NCI-H2227 (cell line): Measurements from ENCODE around the gene TPRA1.
A peak's percentile ranks its signal among the peaks of the same experiment; 100 is the strongest.

ENCODE experiments used
- DNase-seq: peaks from one replicate; lab custom pipeline; 2025; ENCODE audit not compliant: unreplicated experiment; lab: John Stamatoyannopoulos, UW

TPRA1 gene

DNA sequence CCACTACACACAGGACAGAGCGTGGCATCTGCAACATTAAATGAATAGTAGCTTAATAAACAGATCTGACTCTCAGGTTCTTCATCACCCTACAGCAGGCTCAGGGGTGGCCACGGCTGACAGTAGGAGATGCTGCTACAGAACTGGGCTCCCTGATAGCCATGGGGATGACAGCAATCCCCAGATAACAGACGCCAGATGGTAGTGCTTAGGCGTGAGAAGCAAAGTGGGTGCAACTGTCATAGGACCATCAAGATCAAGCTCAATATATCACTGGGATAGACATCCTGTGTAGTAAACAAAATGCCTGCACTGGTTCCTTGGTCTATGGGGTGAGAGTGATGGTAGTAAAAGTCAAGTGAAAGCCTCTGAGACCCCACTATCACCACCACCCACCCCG is 2.6 kb upstream of the TPRA1 start:
- DNase-seq: no peak

- DNase-seq: peak; percentile 56
Measured at GRCh38 chr3:127590282-127590592, 296 bp downstream of the TPRA1 start.

DNA sequence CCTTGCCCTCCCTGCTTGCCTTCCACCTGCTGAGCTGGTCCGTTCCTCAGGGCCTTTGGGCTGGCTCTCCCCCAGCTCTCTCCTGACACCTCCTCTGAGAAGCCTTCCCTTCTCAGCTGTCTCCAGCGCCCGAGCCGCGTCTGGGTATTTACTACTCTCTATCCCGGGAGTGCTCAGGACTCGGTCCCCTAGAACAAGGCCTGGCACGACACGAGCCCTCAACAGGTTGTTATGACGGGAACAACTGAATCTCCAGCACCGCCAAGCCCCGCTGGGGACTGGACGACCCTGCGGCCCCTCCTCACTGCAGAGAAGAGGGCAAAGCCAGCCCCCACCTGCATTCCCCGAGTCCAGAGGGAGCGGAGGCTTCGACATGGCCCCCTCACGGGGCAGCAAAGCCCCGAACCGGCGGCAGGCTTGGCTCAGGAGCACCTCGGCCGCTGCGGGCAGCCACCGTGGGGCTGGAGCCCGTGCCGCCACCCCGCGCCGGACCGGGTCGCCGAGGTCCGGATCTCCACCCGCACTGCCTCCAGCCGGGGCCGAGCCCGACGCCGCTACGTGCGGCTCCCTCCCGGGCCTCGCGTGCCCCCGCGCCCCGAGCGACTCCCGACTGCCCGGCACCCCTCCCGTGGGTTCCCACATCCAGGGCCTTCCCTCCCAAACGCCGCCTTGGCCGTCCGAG is 792 bp downstream of the TPRA1 start:
- no peak for DNase-seq

DNA sequence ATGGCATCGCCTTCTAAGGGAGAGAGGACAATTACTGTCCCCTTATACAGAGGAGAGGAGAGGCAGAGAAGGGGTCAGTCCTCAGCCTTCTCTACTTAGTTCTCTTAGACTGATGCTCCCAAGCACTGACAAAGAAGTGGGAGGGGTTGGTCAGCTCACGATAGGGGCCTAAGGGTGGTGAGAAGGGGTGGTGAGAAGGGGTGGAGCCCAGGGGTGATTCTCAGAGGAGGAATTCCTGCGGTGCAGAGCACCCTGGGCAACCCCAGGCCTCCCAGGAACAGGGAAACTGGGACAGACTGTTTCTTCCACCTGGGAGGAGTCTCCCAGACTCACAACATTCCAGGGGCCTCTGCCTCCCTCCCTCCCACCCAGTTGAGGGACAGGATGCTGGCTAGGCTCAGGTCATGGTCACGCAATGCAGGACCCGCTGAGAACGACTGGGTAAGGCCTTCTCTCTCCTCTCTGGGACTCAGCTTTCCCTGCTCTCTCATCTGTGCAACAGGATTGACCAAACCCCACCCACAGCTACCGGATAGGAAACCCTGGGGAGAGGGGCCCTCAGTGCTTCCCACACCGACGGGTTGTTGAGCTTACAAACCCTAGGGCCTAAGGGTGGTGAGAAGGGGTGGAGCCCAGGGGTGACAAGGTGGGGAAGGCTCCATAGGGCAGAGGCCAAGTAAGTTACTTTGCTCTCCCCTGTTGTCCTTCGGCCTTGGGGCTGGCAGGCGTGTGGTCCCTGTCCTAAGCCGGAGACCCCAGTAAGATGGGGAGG is 1.5 kb downstream of the TPRA1 start:
- DNase-seq: no peak

- no peak for DNase-seq
Measured at GRCh38 chr3:127587876-127588275, 2.7 kb downstream of the TPRA1 start.

DNA sequence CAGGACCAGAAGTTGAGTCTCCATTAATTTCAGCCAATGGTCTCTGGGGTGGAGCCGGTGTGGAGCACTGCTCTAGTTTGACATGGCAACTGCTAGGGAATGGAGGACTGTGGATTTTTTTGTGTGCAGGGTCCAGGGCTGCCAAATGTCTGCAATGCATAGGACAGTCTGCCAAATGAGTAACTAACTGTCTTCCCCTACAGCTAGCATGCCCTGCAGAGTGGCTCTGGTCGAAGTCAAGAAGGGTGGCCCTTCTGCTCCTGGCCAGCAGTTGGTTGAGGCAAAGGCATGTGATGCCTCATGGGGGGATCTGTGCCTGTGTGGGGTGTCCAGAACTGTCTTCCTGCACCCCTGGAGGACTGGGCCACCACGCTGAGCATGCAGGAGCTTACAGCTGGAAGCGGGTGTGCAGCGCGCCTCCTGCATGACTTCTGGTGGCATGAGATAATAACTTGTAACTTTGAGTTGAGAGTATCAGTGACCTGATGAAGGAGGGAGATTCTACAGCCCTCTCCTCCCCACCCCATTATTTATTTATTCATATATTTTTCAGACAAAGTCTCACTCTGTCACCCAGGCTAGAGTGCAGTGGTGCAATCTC is 4.6 kb downstream of the TPRA1 start:
- DNase-seq: no peak

DNA sequence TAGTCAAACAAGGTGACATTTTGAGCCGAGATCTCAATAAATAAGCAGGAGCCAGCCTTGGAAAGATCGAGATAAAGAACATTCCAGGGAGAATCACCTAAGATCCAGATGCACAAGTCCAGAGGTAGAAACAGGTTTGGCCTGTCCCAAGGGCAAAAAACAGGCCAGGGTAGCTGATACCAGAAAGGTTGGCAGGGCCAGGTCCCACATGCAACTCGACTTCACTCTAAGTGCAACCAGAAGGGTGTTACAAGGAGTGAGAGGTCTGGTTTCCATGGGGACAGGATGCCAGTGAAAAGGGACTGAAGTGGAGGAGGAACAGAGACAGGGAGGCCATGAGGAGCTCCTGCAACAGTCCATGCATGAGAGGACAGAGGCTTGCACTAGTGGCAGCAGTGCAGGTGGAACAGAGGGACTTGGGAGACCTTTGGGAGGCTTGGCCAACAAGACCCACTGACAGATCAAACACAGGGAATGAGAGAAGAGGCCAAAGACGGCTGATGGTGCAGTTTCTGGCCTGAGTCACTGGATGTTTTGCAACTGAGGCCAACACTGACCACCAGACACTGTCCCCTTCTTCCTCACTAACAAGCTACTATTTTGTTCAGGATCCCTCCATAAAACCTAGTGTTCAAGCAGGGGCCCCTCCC is 5.2 kb downstream of the TPRA1 start:
- DNase-seq: no peak

- no peak for DNase-seq
Measured at GRCh38 chr3:127584734-127585133, 5.8 kb downstream of the TPRA1 start.

DNA sequence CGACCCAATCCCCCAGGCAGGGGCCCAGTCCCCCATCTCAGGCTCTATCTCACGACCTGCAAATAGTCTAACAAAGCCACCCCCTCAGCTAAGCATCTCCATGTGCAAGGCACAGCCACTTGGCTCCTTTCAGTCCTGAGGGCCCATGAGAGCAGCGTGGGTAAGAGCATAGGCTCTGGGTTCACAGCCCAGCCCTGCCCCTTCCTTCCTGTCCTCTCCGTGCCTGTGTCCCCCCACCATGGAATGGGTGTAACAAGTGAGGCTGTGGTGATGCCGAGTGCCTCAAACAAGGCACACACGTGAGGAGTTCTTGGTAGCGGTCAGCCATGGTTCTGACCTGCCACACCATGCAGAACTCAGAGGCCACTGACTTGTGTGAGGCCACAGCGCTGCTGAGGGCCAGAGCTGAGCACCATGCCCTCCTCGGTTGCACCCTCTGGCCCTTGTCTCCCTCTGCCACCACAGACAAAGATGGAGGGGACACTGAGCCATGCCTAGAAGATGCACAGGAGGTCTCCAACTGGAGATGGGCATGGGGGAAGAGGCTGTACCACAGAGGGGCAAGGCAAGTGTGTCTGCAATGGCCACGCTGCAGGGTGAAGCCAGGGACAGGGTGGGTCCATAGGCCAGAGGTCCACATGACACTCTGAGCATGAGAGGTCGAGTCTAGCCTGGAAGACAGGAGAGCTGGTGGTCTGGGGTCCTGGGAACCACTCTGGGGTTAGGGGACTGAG is 10.0 kb downstream of the TPRA1 start:
- no peak for DNase-seq

DNA sequence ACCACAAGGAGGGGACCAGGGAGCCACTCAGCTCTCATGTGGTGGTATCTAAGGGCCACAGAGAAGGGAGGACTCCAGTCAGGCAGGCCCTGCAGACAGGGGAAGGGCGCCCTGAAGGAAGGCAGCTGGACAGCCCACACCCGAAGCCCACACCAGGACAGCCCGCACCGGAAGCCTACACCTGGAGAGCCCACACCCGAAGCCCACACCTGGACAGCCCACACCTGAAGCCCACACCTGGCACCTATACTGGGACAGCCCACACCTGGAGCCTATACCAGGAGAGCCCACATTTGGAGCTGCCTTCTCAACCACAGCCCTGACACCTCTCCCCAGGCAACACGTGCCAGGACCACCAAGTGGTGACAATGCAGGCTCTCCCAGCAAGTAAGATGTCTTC is 11.7 kb downstream of the TPRA1 start:
- no peak for DNase-seq

DNA sequence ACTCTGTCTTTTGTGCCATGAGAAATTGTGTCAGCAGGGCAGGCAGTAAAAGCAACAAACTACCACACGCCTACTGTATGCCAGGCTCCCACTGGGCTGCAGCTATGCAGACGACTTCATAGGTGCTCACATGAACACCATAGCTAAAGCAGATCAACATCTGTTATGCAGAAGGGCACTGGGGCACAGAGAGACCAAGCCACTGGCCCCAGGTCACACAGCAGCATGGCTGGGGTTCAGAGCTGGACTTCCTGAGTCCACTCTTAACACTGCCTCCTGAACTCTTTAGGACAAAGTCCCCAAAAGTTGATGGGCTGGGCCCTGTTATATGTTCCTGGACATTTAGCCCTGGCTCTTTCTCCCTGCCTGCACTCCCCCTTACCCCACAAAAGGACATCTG is 12.4 kb downstream of the TPRA1 start:
- DNase-seq: no peak

GRCh38 chr3:127577448-127577847 is 13.1 kb downstream of the TPRA1 start:
- DNase-seq: no peak

DNA sequence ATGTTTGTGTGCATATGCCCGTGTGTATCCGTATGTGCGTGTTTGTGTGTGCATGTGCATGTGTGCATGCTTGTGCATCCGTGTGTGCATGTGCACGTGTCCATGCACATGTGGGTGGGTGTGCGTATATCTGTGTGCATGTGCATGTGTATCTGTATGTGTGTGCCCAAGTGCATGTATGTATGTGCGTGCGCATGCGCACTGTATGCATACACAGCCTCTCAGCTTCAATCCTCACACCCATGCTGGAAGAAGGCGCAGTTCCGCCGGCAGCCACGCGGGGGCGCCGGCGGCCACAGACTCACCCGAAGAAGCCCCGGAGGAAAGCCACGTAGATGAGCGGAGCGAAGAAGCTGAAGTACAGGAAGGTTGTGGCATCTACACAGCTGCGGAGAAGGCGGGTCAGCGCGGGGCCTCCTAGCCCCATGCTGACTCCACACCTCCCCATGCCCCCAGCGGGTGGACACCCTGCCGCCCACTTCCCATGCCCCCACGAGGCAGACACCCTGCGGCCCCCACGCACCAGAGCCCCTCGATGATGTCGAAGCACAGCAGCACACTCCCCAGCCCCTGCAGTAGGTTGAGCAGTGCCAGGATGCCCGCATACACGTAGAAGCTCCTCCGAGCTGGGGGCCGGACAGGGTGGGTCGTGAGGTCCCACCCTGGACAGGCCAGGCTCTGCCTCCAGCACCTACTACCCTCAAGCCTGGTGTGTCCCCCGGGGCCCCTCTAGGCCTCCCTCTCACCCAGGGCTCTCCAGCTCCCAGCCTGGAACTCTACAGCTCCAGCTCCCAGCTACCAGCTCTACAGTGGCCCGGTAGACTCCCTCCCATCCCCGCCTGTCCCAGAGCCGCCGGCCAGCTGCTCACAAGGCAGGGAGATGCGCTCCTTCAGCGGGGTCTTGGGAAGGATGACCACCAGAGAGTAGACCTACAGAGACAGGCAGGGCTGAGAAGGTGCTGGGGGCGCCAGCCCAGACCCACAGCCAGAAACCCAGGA is 15.4 kb downstream of the TPRA1 start:
- peak; percentile 90 for DNase-seq

DNA sequence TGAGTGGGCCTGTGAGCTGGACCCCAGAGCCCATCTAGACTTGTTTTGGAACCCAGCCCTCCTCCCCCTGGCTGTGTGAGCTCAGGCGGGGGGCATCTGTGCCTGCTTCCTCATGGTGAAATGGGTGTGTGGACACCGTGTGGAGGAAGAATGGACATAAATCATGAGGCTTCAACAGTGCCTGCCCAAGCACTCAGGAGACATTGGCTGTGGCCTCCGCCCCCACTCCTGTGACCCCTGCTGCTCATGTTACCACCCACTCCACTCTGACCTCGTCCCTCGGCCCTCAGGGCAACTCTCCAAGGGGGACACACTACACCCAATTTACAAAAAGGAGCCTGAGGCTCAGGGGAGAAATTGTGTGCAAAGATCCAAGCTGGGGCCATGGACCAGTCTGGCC is 16.6 kb downstream of the TPRA1 start:
- DNase-seq: no peak

DNA sequence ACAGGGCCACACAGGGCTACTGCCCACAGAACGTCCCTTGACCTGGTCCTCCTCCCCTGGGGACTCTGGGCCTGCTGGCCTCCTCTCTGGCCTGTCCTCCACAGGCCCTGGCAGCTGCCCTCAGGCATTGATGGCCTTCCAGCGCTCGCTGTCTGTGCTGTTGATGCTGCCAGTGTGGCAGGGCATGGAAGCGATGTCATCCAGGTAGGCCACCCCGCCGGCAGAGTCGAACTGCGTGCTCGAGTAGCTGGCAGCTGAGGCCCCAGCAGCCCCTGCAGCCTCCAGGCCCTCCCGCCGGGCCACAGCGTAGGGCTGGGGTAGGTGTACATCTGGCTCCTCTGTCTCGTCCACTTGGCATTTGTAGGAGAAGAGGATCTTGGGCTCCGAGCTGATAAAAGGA is 17.1 kb downstream of the TPRA1 start:
- no peak for DNase-seq

GRCh38 chr3:127572735-127573134 is 17.8 kb downstream of the TPRA1 start:
- no peak for DNase-seq

DNA sequence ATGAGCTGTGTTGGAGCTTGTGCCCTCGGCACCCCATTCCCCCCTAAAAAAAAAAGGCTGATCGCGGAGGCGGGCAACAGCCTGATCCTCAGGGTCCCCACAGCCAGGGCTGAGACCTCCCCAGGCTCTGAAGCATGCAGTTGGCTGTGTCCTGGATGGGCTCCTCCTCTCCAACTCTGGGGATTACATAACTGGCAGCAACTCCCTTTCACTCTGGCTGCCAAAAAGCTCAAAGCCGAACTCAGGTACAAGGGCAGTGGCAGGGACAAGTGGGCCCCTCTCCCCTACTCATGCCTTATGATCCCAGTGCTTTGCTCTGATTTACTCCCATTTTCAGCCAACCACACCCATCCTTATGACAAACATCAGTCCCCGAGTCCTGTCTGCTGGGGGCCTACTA is 18.3 kb downstream of the TPRA1 start:
- DNase-seq: no peak

DNA sequence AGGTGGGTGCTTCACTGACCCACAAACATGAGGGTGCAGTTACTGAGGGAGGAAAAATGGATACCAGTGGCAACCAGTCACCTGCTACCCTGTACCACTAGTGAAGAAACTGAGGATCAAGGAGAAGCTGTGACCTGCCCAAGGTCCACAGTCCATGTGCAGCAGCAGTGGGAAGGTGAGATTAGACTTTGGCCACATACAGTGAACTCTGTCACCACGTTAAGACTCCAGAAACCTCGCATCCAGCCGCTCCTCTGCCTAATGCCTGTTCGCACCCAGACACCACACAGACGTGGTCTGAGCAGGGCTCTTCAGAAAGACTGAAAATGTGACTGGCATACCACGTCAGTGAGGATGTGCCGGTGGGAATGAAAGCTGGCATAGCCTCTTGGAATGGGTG is 20.0 kb downstream of the TPRA1 start:
- DNase-seq: no peak

GRCh38 chr3:127569160-127569559 is 21.4 kb downstream of the TPRA1 start:
- no peak for DNase-seq

GRCh38 chr3:127568586-127568985 is 21.9 kb downstream of the TPRA1 start:
- no peak for DNase-seq
